ENCODE measurements around the gene HSPB3. TPM values are rescaled to one million over a fixed set of nuclear protein-coding genes. Genes with fewer than 3 reads are reported as not detected.

Gene HSPB3
- total RNA-seq, 2 donors from 2014 or later: 0.77 TPM; not detected in 1

DNA sequence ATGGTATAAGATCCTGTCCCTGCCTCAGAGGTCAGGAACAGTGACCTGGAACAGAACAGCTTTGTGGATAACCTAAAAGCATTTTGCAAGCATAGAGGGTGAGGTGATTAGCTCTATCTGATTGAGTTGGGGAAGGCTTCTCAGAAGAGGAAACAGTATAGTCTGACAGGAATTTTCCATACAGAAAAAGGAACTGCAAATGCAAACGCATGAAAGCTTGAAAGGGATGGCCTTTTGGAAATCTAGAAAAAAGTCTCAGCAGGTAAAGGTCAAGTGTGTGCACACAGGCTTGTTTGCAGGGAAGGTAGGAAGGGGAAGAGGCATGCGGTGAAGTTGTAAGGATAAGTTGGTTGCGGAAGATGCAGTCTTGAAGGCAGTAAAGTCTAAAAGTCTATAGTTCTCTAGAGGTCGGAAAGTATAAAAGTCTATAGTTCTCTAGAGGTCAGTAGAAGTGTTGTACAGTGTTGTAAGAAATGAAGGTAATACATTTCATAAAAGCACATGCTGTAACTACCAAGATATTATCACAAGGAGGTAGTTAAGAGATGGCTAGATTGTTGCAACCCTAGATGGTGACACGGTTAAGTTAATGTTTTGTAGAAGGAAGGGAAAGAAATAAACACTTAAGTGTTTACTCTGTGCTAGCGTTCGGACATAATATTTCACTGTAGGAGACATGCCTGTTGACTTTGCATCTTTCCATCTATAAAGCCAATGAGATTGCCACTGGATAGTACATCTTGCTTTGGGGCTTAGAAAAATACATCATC is 16.7 kb upstream of the HSPB3 start:
- no peaks in the 10 kb centered on the region for H3K36me3 ChIP-seq
- DNase-seq: no peak
- TF ChIP-seq, protein P1, sequence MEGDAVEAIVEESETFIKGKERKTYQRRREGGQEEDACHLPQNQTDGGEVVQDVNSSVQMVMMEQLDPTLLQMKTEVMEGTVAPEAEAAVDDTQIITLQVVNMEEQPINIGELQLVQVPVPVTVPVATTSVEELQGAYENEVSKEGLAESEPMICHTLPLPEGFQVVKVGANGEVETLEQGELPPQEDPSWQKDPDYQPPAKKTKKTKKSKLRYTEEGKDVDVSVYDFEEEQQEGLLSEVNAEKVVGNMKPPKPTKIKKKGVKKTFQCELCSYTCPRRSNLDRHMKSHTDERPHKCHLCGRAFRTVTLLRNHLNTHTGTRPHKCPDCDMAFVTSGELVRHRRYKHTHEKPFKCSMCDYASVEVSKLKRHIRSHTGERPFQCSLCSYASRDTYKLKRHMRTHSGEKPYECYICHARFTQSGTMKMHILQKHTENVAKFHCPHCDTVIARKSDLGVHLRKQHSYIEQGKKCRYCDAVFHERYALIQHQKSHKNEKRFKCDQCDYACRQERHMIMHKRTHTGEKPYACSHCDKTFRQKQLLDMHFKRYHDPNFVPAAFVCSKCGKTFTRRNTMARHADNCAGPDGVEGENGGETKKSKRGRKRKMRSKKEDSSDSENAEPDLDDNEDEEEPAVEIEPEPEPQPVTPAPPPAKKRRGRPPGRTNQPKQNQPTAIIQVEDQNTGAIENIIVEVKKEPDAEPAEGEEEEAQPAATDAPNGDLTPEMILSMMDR (IDR thresholded peaks at IDR 0.05): no peak
- no peaks in the 10 kb centered on the region for H3K4me1 ChIP-seq
- no peak overlapping the region for H3K27ac ChIP-seq
- no peaks in the 10 kb centered on the region for H3K27me3 ChIP-seq
- intact Hi-C loops (cut with DNase I): no loop called here
- H3K9me3 ChIP-seq: no peaks in the 10 kb centered on the region
- H3K4me3 ChIP-seq: no peak overlapping the region
- no peak overlapping the region for H3K9ac ChIP-seq (ENCODE audit: low read depth in 2 of 2, low read length in 2 of 2)

DNA sequence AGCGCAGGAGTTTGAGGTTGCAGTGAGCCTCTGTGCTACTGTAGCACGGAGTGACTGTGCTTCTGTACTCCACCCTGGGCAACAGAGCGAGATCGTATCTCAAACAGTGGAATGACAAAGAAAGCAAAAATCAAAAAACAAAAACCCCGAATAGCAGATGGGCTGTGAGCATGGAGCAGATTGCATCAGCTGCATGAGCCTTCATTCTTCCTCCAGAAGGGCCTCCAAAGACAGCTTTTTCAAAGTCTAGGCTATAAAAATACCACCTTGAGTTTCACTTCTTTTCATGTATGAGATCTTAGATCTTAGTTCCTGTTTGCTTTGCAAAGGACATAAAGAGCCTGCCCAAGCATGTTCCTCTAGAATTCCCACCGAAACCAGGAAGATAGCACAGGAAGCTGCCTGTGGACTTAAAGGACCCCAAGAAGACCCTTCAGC is 15.0 kb upstream of the HSPB3 start:
- H3K36me3 ChIP-seq: no peaks in the 10 kb centered on the region

DNA sequence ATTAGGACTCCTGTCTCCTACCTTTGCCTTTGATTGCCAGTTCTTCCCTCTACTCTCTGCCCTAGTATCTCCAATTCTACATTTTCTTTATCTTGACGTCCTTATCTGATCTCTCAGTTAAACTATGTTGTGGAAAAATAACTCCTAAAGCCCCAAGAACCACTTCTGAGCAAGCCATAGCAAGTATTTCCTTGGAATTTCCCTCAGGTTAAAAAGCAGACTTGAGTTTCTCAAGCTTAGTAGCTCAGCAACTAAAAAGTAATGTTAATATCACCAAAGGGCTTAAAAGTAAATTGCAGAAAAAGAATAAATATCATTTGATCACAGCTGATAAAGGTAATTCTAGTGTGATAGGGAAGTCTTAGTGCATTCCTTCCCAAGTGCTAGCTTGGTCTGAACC is 13.2 kb upstream of the HSPB3 start:
- Histone ChIP-seq H3K4me1 (no peaks in the 10 kb centered on the region), H3K27me3 (no peaks in the 10 kb centered on the region), H3K9ac (ENCODE audit: low read depth in 2 of 2, low read length in 2 of 2) (no peak overlapping the region), H3K9me3 (no peaks in the 10 kb centered on the region), H3K27ac (no peak overlapping the region), H3K4me3 (no peak overlapping the region), H3K36me3 (no peaks in the 10 kb centered on the region)
- TF ChIP-seq, protein P1 (IDR thresholded peaks at IDR 0.05): no peak
- DNase-seq: no peak
- intact Hi-C loops (cut with DNase I): no loop called here

More for the DNA sequence above, 15.0 kb upstream of the HSPB3 start:
- no peaks in the 10 kb centered on the region for H3K4me1 ChIP-seq
- intact Hi-C loops (cut with DNase I): no loop called here
- H3K9me3 ChIP-seq: no peaks in the 10 kb centered on the region
- TF ChIP-seq, protein P1 (IDR thresholded peaks at IDR 0.05): no peak
- DNase-seq: no peak
- no peaks in the 10 kb centered on the region for H3K27me3 ChIP-seq
- no peak overlapping the region for H3K27ac ChIP-seq
- H3K9ac ChIP-seq (ENCODE audit: low read depth in 2 of 2, low read length in 2 of 2): no peak overlapping the region
- H3K4me3 ChIP-seq: no peak overlapping the region

DNA sequence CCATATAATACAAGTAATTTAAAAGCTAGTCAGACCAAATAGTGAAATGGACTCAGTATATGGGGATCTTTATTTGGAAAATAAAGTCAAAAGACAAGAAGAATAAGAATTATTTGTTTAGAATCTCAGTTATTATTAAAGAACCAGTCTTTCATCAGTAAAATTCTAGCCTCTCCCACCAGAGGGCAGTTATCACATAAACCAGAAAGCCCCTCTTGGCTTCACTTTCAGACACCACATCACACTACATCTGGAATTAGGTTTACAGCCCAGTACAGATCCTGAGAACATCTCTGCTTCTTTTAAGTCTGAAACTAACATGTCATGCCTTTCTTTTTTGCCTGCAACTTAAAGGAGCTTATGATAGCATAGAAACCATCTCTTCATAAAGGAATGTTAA is 12.2 kb upstream of the HSPB3 start:
- no peak overlapping the region for H3K27ac ChIP-seq
- TF ChIP-seq, protein P1 (IDR thresholded peaks at IDR 0.05): peak; percentile 7
- H3K4me1 ChIP-seq: no peaks in the 10 kb centered on the region
- intact Hi-C loops (cut with DNase I): no loop called here
- H3K36me3 ChIP-seq: no peaks in the 10 kb centered on the region
- H3K27me3 ChIP-seq: no peaks in the 10 kb centered on the region
- no peaks in the 10 kb centered on the region for H3K9me3 ChIP-seq
- no peak for DNase-seq
- no peak overlapping the region for H3K9ac ChIP-seq (ENCODE audit: low read depth in 2 of 2, low read length in 2 of 2)
- no peak overlapping the region for H3K4me3 ChIP-seq

DNA sequence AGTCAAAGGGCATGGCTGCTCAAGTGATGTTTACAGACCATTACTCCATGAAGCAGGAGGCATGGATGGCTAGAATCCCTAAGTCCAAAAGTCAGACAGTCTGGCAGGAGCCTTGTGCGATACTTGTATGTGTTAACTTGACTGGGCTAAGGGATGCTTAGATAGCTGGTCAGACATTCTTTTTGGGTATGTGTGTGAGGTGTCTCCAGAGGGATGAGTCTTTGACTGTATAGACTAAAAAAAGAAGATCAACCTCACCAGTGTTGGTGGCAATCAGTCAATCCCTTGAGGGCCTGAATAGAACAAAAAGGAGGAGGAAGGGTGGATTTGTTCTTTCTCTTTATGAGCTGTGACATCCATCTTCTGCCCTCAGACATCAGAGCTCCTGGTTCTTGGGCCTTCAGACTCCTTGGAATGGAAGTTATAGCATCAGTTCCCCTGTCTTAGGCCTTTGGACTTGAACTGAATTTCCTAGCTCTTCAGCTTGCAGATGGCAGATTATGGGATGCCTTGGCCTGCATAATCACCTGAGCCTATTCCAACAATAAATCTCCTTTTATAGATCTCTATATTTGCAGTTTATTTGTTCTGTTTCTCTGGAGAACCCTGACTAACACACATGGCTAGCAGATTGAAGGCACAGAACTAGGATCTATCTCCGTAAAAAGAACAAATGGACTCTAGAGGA is 9.7 kb upstream of the HSPB3 start:
- Histone ChIP-seq H3K4me1 (no peaks in the 10 kb centered on the region), H3K27me3 (no peaks in the 10 kb centered on the region), H3K4me3 (no peak overlapping the region), H3K36me3 (no peaks in the 10 kb centered on the region), H3K27ac (no peak overlapping the region), H3K9me3 (no peaks in the 10 kb centered on the region), H3K9ac (ENCODE audit: low read depth in 2 of 2, low read length in 2 of 2) (no peak overlapping the region)
- intact Hi-C loops (cut with DNase I): no loop called here
- TF ChIP-seq, protein P1 (IDR thresholded peaks at IDR 0.05): no peak
- DNase-seq: no peak

Measured in colonic mucosa (tissue), 4 donors.